GM12875 (cell line): Measurements from ENCODE around the gene ANKS1B.
"Not testable (repeated sequence)": the region's sequence is repeated elsewhere in the genome, so short reads cannot be mapped to it uniquely, and the experiment has no call there.

Experiments
- H3K4me3 ChIP-seq: one replicate; pipeline ENCODE4 v1.5.1; 2011; ENCODE audit warnings: low read depth, low read length, control low read depth
- TF ChIP-seq, protein P1 (sequence below): IDR thresholded peaks from 2 replicates; pipeline ENCODE4 v1.5.1; 2011; ENCODE audit warnings: low read depth, mild to moderate bottlenecking, control low read depth, inconsistent platforms, low read length, moderate library complexity, borderline replicate concordance; ENCODE audit not compliant: insufficient read depth

ANKS1B gene

DNA sequence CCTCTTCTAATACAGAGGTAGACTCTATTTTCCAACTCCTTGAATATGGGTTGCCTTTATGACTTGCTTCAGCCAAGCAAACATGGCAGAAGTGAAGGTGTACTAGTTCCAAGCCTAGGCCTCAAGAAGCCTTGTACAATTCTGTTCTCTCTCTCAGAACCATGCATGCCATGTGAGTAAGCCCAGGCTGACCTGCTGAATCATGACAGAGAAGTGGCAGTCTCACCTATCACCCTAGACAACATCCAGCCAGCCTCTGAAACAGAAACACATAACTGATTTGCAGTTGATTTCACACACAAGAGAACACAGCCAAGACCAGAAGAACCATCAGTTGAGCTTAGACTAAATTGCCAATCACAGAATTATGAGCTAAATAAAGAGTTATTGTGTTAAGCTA lies 180.0 kb downstream of the ANKS1B start:
- TF ChIP-seq, protein P1, sequence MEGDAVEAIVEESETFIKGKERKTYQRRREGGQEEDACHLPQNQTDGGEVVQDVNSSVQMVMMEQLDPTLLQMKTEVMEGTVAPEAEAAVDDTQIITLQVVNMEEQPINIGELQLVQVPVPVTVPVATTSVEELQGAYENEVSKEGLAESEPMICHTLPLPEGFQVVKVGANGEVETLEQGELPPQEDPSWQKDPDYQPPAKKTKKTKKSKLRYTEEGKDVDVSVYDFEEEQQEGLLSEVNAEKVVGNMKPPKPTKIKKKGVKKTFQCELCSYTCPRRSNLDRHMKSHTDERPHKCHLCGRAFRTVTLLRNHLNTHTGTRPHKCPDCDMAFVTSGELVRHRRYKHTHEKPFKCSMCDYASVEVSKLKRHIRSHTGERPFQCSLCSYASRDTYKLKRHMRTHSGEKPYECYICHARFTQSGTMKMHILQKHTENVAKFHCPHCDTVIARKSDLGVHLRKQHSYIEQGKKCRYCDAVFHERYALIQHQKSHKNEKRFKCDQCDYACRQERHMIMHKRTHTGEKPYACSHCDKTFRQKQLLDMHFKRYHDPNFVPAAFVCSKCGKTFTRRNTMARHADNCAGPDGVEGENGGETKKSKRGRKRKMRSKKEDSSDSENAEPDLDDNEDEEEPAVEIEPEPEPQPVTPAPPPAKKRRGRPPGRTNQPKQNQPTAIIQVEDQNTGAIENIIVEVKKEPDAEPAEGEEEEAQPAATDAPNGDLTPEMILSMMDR = no peak
- no peak overlapping the region for H3K4me3 ChIP-seq

DNA sequence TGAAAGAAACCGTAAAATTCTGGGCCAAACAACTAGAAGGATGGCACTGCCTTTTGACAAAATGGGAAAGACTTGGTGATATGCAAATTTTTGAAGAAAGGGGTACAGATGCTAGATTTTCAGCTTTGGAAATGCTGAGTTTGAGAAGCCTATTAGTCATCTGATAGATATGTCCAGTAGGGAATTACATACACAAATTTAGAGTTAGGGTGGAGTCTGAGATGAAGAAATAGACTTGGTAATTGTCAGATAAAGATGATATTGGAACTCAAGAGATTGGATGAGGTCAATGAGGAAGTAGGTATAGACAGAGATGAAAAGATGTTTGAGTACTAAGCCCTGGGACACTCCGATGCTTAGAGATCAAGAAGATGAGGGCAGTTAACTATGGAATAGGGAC lies 184.1 kb downstream of the ANKS1B start:
- H3K4me3 ChIP-seq = no peak overlapping the region
- TF ChIP-seq, protein P1 = no peak

DNA sequence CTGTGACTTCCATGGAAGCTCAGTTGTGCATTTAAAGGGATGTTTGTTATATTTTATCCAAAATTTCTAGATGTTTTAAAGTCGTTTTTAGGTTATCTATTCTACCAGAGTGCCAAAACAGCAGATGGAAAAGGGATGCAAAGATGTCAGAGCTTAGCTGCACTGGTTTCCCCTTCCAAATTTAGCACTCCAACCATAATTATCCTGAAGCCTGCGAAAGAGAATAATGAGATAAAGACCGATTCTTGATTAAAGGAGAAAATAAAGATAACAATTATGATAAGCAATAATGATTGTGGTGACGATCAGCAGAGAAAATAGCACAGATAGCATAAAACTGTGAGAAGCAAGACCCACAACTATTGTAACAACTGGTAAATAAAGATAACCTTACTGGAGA lies 186.8 kb downstream of the ANKS1B start:
- H3K4me3 ChIP-seq = not testable (repeated sequence)

DNA sequence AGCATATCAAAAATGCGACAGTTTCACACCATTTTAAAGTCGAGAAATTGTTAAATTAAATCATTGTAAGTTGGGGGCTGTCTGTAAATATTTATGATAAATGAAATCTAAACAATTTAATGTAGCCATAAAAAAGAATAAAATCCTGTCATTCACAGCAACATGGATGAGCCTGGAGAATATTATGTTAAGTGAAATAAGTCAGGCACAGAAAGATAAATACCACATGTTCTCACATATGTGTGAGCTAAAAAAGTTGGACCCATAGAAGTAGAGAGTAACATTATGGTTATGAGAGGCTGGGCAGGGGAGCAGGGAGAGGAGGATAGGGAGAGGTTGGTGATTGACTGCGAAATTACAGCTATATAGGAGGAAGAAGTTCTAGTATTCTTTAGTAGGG lies 201.3 kb downstream of the ANKS1B start:
- TF ChIP-seq, protein P1 = no peak
- no peak overlapping the region for H3K4me3 ChIP-seq

DNA sequence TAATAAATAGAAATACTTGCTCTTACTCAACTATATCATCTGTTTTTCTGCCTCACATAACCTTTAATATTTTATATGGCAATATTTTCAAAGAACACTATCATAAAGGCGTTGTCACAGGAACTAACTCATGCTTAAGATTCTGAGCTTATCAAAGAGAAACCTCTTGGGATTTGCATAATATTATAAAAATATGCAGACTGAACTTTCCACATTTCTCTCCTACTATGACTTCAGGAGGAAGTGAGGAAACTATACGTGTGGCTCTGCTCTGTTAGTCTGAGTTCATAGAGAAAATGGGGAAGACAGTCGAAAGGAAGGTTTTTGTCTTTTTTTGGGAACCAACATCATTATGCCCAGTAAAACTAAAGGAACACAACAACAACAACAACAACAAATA lies 212.5 kb downstream of the ANKS1B start:
- TF ChIP-seq, protein P1 = no peak

DNA sequence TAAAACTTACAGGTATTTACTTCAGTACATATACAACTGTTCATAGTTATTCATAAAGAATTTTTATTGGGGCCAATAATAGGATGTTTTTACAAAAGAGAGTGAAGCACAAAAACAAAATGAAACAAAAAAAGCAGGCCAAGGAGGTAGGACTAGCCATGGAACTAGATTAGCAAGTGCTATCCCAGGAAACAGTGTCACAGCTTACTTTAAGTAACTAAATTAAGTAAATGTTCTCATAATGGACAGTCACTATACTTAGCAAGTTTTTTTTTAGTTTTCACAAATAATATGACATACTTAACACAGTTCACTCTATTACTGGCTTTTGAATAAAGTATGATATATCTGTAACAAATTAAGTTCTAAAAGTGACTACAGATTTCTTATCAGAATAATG lies 213.1 kb downstream of the ANKS1B start:
- TF ChIP-seq, protein P1 = no peak

More for the DNA sequence above, 212.5 kb downstream of the ANKS1B start:
- no peak overlapping the region for H3K4me3 ChIP-seq

DNA sequence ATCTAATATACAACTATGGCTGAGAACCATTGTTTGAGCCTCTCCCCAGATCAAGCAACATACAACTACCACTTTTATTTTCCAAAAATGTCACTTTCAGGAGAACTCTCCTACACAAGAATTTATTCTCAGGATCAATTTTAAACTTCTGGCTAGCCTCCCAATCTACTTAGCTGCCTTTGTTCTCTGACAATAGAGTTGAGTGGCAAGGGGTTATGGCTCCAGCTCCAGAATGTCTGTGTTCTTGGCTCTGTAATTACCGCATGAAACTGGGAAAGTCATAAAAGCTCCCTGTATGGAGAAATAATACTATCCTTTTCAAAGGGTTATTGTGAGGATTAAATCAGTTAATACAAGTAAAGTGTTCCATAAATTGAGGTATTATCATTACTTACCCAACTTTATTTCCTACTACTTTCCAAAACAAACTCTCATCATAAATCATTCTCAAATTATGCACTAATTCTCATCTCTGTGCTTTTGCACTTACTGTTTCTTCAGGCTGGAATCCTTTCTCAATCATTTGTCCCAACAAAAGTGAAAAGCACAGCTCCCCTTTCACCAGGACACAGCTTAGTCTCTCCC lies 215.2 kb downstream of the ANKS1B start:
- no peak overlapping the region for H3K4me3 ChIP-seq
- TF ChIP-seq, protein P1 = no peak

More for the DNA sequence above, 213.1 kb downstream of the ANKS1B start:
- H3K4me3 ChIP-seq = no peak overlapping the region

DNA sequence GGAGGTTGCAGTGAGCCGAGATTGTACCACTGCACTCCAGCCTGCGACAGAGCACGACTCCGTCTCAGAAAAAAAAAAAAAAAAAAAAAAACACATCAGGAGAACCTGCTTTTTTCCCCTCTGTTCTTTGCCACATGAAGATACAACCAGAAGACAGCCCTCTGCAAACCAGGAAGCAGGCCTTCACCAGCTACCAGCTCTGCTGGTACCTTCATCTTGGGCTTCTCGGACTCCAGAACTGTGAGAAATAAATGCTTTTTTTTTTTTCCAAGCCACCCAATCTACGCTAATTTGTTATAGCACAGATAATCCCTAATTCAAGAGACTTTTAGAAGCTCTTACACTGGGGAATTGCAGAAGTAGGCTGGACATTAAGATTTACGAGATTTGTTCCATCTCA lies 216.0 kb downstream of the ANKS1B start:
- no peak overlapping the region for H3K4me3 ChIP-seq
- TF ChIP-seq, protein P1 = no peak
